K562 (cell line): ENCODE results near the gene TRIP10. TPM values are rescaled to one million over a fixed set of nuclear protein-coding genes. Genes with fewer than 3 reads are reported as not detected.

Experiments used
- ADNP ChIP-seq: fragments of 200-800 bp; sonication (Bioruptor generic); IDR thresholded peaks from 2 replicates; pipeline ENCODE4 v1.6.1; 2016; ENCODE audit warnings: missing genetic modification characterization, missing compliant biosample characterization
- DIDO1 ChIP-seq: fragments of 450-650 bp; IDR thresholded peaks from 2 replicates; pipeline ENCODE4 v1.6.1; 2016; ENCODE audit warnings: low read depth, missing biosample characterization, missing genetic modification characterization
- EHMT2 ChIP-seq: fragments of 450-650 bp; IDR thresholded peaks from 2 replicates; pipeline ENCODE4 v1.6.1; 2018; ENCODE audit warnings: antibody characterized with exemption
- ERF ChIP-seq: fragments of 450-650 bp; formaldehyde crosslinking; IDR thresholded peaks from 2 replicates; pipeline ENCODE4 v1.4.0; 2020; ENCODE audit warnings: mild to moderate bottlenecking, mixed read lengths
- ETV6 ChIP-seq, 3 experiments: fragments of 150-350 bp in 1 of 3; sonication (generic) in 1 of 3; formaldehyde crosslinking in 1 of 3; IDR thresholded peaks; 2 replicates each; pipeline versions ENCODE4 v1.6.1 to v1.8.0; 2014 to 2022; ENCODE audit warnings: borderline replicate concordance in 2 of 3, low read depth in 2 of 3, antibody characterized with exemption in 1 of 3, low read length in 1 of 3, mild to moderate bottlenecking in 1 of 3, missing genetic modification reagents in 1 of 3
- GABPA ChIP-seq: fragments of 200-800 bp; sonication (Bioruptor generic); conservative IDR thresholded peaks from 2 replicates; pipeline ENCODE4 v1.6.1; 2016; ENCODE audit warnings: low read depth, missing genetic modification characterization, missing compliant biosample characterization
- KDM1A ChIP-seq, 2 experiments: fragments of 450-650 bp; IDR thresholded peaks; 2 replicates each; pipeline ENCODE4 v1.6.1; 2016; ENCODE audit warnings: mild to moderate bottlenecking in 2 of 2
- MAZ ChIP-seq, 2 experiments: fragments of 450-650 bp in 1 of 2; sonication (generic) in 1 of 2; formaldehyde crosslinking; IDR thresholded peaks in 1 of 2; conservative IDR thresholded peaks in 1 of 2; 2 replicates each; pipeline versions ENCODE4 v1.4.0 to v1.5.0; 2020; ENCODE audit warnings: mild to moderate bottlenecking in 1 of 2, missing genetic modification reagents in 1 of 2
- MED1 ChIP-seq: sonication (generic); formaldehyde crosslinking; IDR thresholded peaks from 2 replicates; pipeline ENCODE4 v1.8.1; 2023; ENCODE audit warnings: missing genetic modification reagents, borderline replicate concordance
- MTF1 ChIP-seq: fragments of 250-450 bp; sonication (Bioruptor Pico); IDR thresholded peaks from 2 replicates; pipeline ENCODE4 v1.9.0; 2021; ENCODE audit warnings: moderate library complexity, mild to moderate bottlenecking, inconsistent platforms, borderline replicate concordance
- NUFIP1 ChIP-seq: fragments of 450-650 bp; IDR thresholded peaks from 2 replicates; pipeline ENCODE4 v1.6.1; 2018; ENCODE audit not compliant: partially characterized antibody
- PTBP1 ChIP-seq: fragments of 200-400 bp; formaldehyde crosslinking; IDR thresholded peaks from 2 replicates; pipeline ENCODE4 v1.6.1; 2017; ENCODE audit warnings: low read depth, low read length
- RBBP5 ChIP-seq: fragments of 200-600 bp; sonication (generic); IDR thresholded peaks from 2 replicates; pipeline ENCODE4 v1.6.1; 2012; ENCODE audit warnings: borderline replicate concordance, mild to moderate bottlenecking, low read length, control low read depth, inconsistent platforms; ENCODE audit not compliant: insufficient read depth, poor library complexity, severe bottlenecking
- SAFB ChIP-seq: fragments of 200-400 bp; formaldehyde crosslinking; IDR thresholded peaks from 2 replicates; pipeline ENCODE4 v1.6.1; 2017; ENCODE audit warnings: low read depth, low read length, borderline replicate concordance
- SMARCA5 ChIP-seq: fragments of 450-650 bp; IDR thresholded peaks from 2 replicates; pipeline ENCODE4 v1.6.1; 2016
- SUPT5H ChIP-seq: fragments of 450-650 bp; IDR thresholded peaks from 2 replicates; pipeline ENCODE4 v1.6.1; 2016
- TAF1 ChIP-seq: IDR thresholded peaks from 2 replicates; pipeline ENCODE4 v1.6.1; 2011; ENCODE audit warnings: mild to moderate bottlenecking, low read length, moderate library complexity; ENCODE audit not compliant: insufficient read depth, control insufficient read depth, severe bottlenecking; ENCODE audit errors: extremely low read depth
- TFE3 ChIP-seq: fragments of 450-650 bp; formaldehyde crosslinking; IDR thresholded peaks from 2 replicates; pipeline ENCODE4 v1.4.0; 2020; ENCODE audit warnings: mild to moderate bottlenecking, mixed read lengths
- THRA ChIP-seq: fragments of 450-650 bp; IDR thresholded peaks from 2 replicates; pipeline ENCODE4 v1.6.1; 2017; ENCODE audit warnings: mild to moderate bottlenecking, moderate library complexity
- ZBED1 ChIP-seq: IDR thresholded peaks from 2 replicates; pipeline ENCODE4 v1.6.1; 2014
- ZBTB26 ChIP-seq: fragments of 450-650 bp; formaldehyde crosslinking; IDR thresholded peaks from 2 replicates; pipeline ENCODE4 v1.4.0; 2022; ENCODE audit warnings: missing genetic modification characterization
- ZKSCAN1 ChIP-seq: fragments of 150-350 bp; IDR thresholded peaks from 2 replicates; pipeline ENCODE4 v1.6.1; 2016; ENCODE audit warnings: low read depth, low read length
- ZNF12 ChIP-seq: sonication (generic); formaldehyde crosslinking; IDR thresholded peaks from 2 replicates; pipeline ENCODE4 v1.4.0; 2020; ENCODE audit warnings: mild to moderate bottlenecking, missing genetic modification reagents
- ZNF146 ChIP-seq: IDR thresholded peaks from one replicate; pipeline ENCODE4 v1.6.1; 2018; ENCODE audit warnings: missing compliant biosample characterization; ENCODE audit not compliant: unreplicated experiment
- polyA plus RNA-seq, 8 experiments: library from polyadenylated mRNA; depleted of rRNA in 4 of 8; stranded (reverse) in 5 of 8; unstranded in 3 of 8; fragments of >200 nt; fragmentation: Nextera tagmentation in 2 of 8; fragmentation: Illumina TruSeq in 1 of 8; extraction: Ambion mirVana in 2 of 8; extraction: Trizol in 1 of 8; gene quantifications; 2 replicates each; pipeline versions ENCODE4 v1.2.1 to v1.2.3, GENCODE V29; 2011 to 2014; ENCODE audit warnings: inconsistent platforms in 1 of 8, missing spikeins in 1 of 8
- total RNA-seq, 7 experiments: library from RNA; depleted of rRNA in 6 of 7; stranded (reverse); fragments of >200 nt in 6 of 7; fragmentation: Illumina TruSeq in 2 of 7; extraction: Trizol in 2 of 7; gene quantifications; 2 replicates each; pipeline versions ENCODE4 v1.2.1 to v1.2.3, GENCODE V29; 2011 to 2021; ENCODE audit warnings: low replicate concordance in 1 of 7
- TF ChIP-seq, protein P1 (sequence below): fragments of 250-450 bp; sonication (Bioruptor Pico); IDR thresholded peaks from 2 replicates; pipeline ENCODE4 v1.8.0; 2022; ENCODE audit warnings: moderate library complexity, mild to moderate bottlenecking, inconsistent platforms

Gene TRIP10
- total and polyA plus RNA-seq, 9 of the 15 experiments (the other 6 are each of a cell fraction or from before 2014, with no cell fraction given): 1.2 to 66.8 (median 36.1) TPM

GRCh38 chr19:6733338-6734095 is 6.0 kb upstream of the TRIP10 start (continued):
- TF ChIP-seq THRA: no peak
- TF ChIP-seq GABPA (tag): no peak
- TF ChIP-seq SUPT5H: no peak
- no peak for TF ChIP-seq ZNF12
- TF ChIP-seq RBBP5: no peak
- no peak for TF ChIP-seq ZBTB26 (CRISPR knock-in tag)
- TF ChIP-seq, protein P1, sequence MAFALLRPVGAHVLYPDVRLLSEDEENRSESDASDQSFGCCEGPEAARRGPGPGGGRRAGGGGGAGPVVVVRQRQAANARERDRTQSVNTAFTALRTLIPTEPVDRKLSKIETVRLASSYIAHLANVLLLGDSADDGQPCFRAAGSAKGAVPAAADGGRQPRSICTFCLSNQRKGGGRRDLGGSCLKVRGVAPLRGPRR (CRISPR knock-in tag): no peak
- TF ChIP-seq MED1 (CRISPR knock-in tag): no peak
- no peak for TF ChIP-seq ZNF146 (CRISPR knock-in tag)
- peak; percentile 47; the same call in 1 of the 2 replicates for TF ChIP-seq ZKSCAN1
- TF ChIP-seq TAF1: no peak
- TF ChIP-seq MAZ (CRISPR knock-in tag; conservative IDR thresholded peaks at IDR 0.05 in 1 of 2, IDR thresholded peaks at IDR 0.05 in 1 of 2): 0 out of 4 replicates have a peak, but pooled peaks of 1 of the 2 experiments have one; percentile 14
- TF ChIP-seq ERF (CRISPR knock-in tag): no peak
- TF ChIP-seq PTBP1: 0 out of 2 replicates have a peak, but pooled peaks have one; percentile 77
- TF ChIP-seq NUFIP1: no peak
- TF ChIP-seq EHMT2: no peak
- peak; percentile 89 for TF ChIP-seq ADNP (tag)
- TF ChIP-seq SMARCA5: peak; percentile 91
- no peak for TF ChIP-seq TFE3 (CRISPR knock-in tag)
- TF ChIP-seq KDM1A (IDR thresholded peaks at IDR 0.05): peak; percentile 77 to 90
- TF ChIP-seq DIDO1: no peak
- no peak for TF ChIP-seq SAFB
- no peak for TF ChIP-seq ZBED1
- TF ChIP-seq ETV6 (IDR thresholded peaks at IDR 0.05; ENCODE audit: borderline replicate concordance in 1 of 2, low read depth in 2 of 2, low read length in 1 of 2): no peak
- no peak for TF ChIP-seq ETV6 (CRISPR knock-in tag; IDR thresholded peaks at IDR 0.05; ENCODE audit: borderline replicate concordance)
- no peak for TF ChIP-seq MTF1 (CRISPR knock-in tag)
